HUES64 (cell line): Measurements from ENCODE around the gene IGF2BP3.

ENCODE experiments used
- H3K27ac ChIP-seq: 2 replicates; pipeline ENCODE4 v1.7.0; 2013; ENCODE audit warnings: low read depth, low read length, inconsistent platforms
- H3K27me3 ChIP-seq: 2 replicates; pipeline ENCODE4 v1.6.1; 2013; ENCODE audit warnings: mild to moderate bottlenecking, low read length; ENCODE audit not compliant: insufficient read depth
- H3K36me3 ChIP-seq: 2 replicates; pipeline ENCODE4 v1.6.1; 2013; ENCODE audit warnings: mild to moderate bottlenecking, low read length; ENCODE audit not compliant: insufficient read depth
- H3K4me1 ChIP-seq: 2 replicates; pipeline ENCODE4 v1.6.1; 2013; ENCODE audit warnings: mild to moderate bottlenecking, low read length, moderate library complexity; ENCODE audit not compliant: insufficient read depth
- H3K4me3 ChIP-seq: 2 replicates; pipeline ENCODE4 v1.5.1; 2013; ENCODE audit warnings: mild to moderate bottlenecking, low read length, moderate library complexity
- H3K9ac ChIP-seq: 2 replicates; pipeline ENCODE4 v1.6.1; 2013; ENCODE audit warnings: mild to moderate bottlenecking, low read depth, low read length
- H3K9me3 ChIP-seq: 2 replicates; pipeline ENCODE4 v1.6.1; 2013; ENCODE audit warnings: low read depth, low read length; ENCODE audit not compliant: insufficient read depth
- WGBS: fragments of 150-250, 120-280 bp; methylation state at CpG from one replicate; pipeline ENCODE4 v1.1.7; 2013; ENCODE audit warnings: missing lambda C conversion rate; 5-methylcytosine and 5-hydroxymethylcytosine counted together

The IGF2BP3 gene

GRCh38 chr7:23373151-23374004, 96.9 kb downstream of the IGF2BP3 start:
- Histone ChIP-seq H3K36me3 (peaks cover 34% of the 10 kb centered on the region; the same call in 1 of the 2 replicates), H3K9me3 (no peaks in the 10 kb centered on the region), H3K27me3 (no peaks in the 10 kb centered on the region), H3K9ac (no peak overlapping the region), H3K4me3 (no peak overlapping the region), H3K4me1 (peaks cover 16% of the 10 kb centered on the region; the same call in 1 of the 2 replicates), H3K27ac (no peak overlapping the region)
- 95% methylated on average over 3 of the region's 6 CpGs for WGBS

GRCh38 chr7:23372611-23373010, 97.7 kb downstream of the IGF2BP3 start:
- Histone ChIP-seq H3K4me3 (no peak overlapping the region), H3K27me3 (no peaks in the 10 kb centered on the region), H3K9ac (no peak overlapping the region), H3K36me3 (peaks cover 39% of the 10 kb centered on the region; the same call in 1 of the 2 replicates), H3K9me3 (no peaks in the 10 kb centered on the region), H3K4me1 (peaks cover 16% of the 10 kb centered on the region; the same call in 1 of the 2 replicates), H3K27ac (no peak overlapping the region)
- 94% methylated on average over 4 of the region's 4 CpGs for WGBS

DNA sequence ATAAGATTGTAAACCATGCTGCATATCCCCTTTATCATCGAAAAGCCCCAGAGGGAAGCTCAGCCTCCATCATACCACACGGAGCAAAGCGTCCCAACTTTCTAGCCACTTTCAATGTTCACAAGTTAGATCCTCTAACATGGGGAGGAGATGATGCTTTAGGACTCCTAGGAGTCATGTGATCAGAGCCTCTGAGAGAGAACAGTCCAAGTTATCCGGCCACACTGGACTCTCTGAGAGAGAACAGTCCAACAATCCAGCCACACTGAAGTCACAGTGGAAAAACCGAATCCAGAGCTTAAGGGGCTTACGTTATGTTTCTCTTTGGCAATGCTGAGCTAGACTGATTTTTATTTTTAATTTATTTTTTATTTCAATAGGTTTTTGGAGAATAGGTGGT, 98.6 kb downstream of the IGF2BP3 start:
- H3K4me1 ChIP-seq: peaks cover 16% of the 10 kb centered on the region; the same call in 1 of the 2 replicates
- WGBS: 96% methylated on average over 6 of the region's 6 CpGs

GRCh38 chr7:23369695-23370404, 100.4 kb downstream of the IGF2BP3 start:
- no peak overlapping the region for H3K9ac ChIP-seq
- H3K27ac ChIP-seq: no peak overlapping the region
- no peak overlapping the region for H3K4me3 ChIP-seq

More for the DNA sequence above, 98.6 kb downstream of the IGF2BP3 start:
- Histone ChIP-seq H3K27me3 (no peaks in the 10 kb centered on the region), H3K4me3 (no peak overlapping the region), H3K9ac (no peak overlapping the region), H3K9me3 (no peaks in the 10 kb centered on the region), H3K27ac (no peak overlapping the region), H3K36me3 (peaks cover 43% of the 10 kb centered on the region)

DNA sequence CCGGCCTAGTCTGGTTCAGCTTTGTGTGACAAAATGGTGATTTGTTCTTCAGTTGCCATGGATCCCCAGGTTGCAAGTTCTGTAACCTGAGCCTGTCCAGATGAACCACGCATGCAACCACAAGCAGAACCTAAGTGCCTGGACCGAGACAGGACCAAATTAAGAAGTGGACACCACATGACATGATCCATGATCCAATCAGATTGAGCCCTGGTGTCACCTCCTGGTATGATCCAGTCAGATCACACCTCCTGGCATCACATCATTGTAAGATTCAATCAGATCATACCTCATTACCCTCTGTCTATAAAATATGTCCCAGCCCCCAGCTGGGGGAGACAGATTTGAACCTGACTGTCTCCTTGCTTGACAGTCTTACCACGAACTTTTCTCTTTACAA, 101.2 kb downstream of the IGF2BP3 start:
- WGBS: 90% methylated on average over 4 of the region's 4 CpGs
- H3K4me1 ChIP-seq: peaks cover 14% of the 10 kb centered on the region; the same call in 1 of the 2 replicates
- H3K4me3 ChIP-seq: no peak overlapping the region
- peaks cover 49% of the 10 kb centered on the region for H3K36me3 ChIP-seq
- no peaks in the 10 kb centered on the region for H3K27me3 ChIP-seq
- H3K9me3 ChIP-seq: no peaks in the 10 kb centered on the region
- no peak overlapping the region for H3K9ac ChIP-seq
- H3K27ac ChIP-seq: no peak overlapping the region

More at GRCh38 chr7:23369695-23370404, 100.4 kb downstream of the IGF2BP3 start:
- Histone ChIP-seq H3K27me3 (no peaks in the 10 kb centered on the region), H3K9me3 (no peaks in the 10 kb centered on the region), H3K4me1 (peaks cover 16% of the 10 kb centered on the region; the same call in 1 of the 2 replicates), H3K36me3 (peaks cover 50% of the 10 kb centered on the region)
- 97% methylated on average over 5 of the region's 5 CpGs for WGBS

GRCh38 chr7:23358152-23358674, 112.1 kb downstream of the IGF2BP3 start:
- 97% methylated on average over 2 of the region's 2 CpGs for WGBS
- Histone ChIP-seq H3K9me3 (no peaks in the 10 kb centered on the region), H3K9ac (no peak overlapping the region), H3K27me3 (no peaks in the 10 kb centered on the region), H3K27ac (no peak overlapping the region), H3K36me3 (peaks cover 47% of the 10 kb centered on the region), H3K4me1 (no peaks in the 10 kb centered on the region; the same call in 1 of the 2 replicates), H3K4me3 (no peak overlapping the region)

- H3K36me3 ChIP-seq: peaks cover 43% of the 10 kb centered on the region
- no peak overlapping the region for H3K27ac ChIP-seq
- no peaks in the 10 kb centered on the region for H3K9me3 ChIP-seq
- no peak overlapping the region for H3K9ac ChIP-seq
- H3K4me1 ChIP-seq: peaks cover 4% of the 10 kb centered on the region; the same call in 1 of the 2 replicates
- no peaks in the 10 kb centered on the region for H3K27me3 ChIP-seq
- WGBS: 74% methylated on average over 5 of the region's 6 CpGs
- no peak overlapping the region for H3K4me3 ChIP-seq
Measured at GRCh38 chr7:23357190-23358093, 112.8 kb downstream of the IGF2BP3 start.

DNA sequence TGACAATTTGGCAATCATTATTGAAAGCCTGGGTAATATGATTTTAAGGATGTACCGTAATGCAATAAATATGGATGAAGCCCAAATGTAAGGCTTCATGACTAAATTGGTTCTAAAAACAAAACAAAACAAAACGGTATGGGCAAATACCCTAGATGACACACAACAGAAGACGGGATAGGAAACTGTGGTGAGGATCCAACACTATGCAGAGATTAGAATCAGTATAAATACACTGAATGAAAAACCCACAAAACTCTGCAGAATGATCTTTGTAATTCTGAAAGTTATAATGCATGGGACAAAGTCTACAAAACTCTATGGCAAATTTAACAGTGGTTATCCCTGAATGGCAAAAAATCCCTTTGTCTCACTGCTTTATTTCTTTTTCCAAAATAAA, 113.6 kb downstream of the IGF2BP3 start:
- WGBS: 91% methylated on average over 3 of the region's 3 CpGs
- H3K36me3 ChIP-seq: peaks cover 38% of the 10 kb centered on the region
- no peaks in the 10 kb centered on the region for H3K27me3 ChIP-seq
- H3K4me3 ChIP-seq: no peak overlapping the region
- H3K27ac ChIP-seq: no peak overlapping the region
- H3K9ac ChIP-seq: no peak overlapping the region
- H3K9me3 ChIP-seq: no peaks in the 10 kb centered on the region
- peaks cover 6% of the 10 kb centered on the region; the same call in 1 of the 2 replicates for H3K4me1 ChIP-seq

- Histone ChIP-seq H3K9ac (no peak overlapping the region), H3K27me3 (no peaks in the 10 kb centered on the region), H3K27ac (no peak overlapping the region), H3K4me3 (no peak overlapping the region), H3K9me3 (no peaks in the 10 kb centered on the region), H3K36me3 (peaks cover 33% of the 10 kb centered on the region), H3K4me1 (peaks cover 10% of the 10 kb centered on the region; the same call in 1 of the 2 replicates)
- 96% methylated on average over 3 of the region's 3 CpGs for WGBS
Measured at GRCh38 chr7:23356168-23356567, 114.1 kb downstream of the IGF2BP3 start.

- 91% methylated on average over 4 of the region's 5 CpGs for WGBS
- Histone ChIP-seq H3K27ac (no peak overlapping the region), H3K4me3 (no peak overlapping the region)
Measured at GRCh38 chr7:23353172-23353571, 117.1 kb downstream of the IGF2BP3 start.

More at GRCh38 chr7:23353172-23353571, 117.1 kb downstream of the IGF2BP3 start:
- H3K4me1 ChIP-seq: peaks cover 26% of the 10 kb centered on the region; the same call in 1 of the 2 replicates
- H3K9me3 ChIP-seq: no peaks in the 10 kb centered on the region
- no peak overlapping the region for H3K9ac ChIP-seq
- H3K36me3 ChIP-seq: peaks cover 34% of the 10 kb centered on the region
- no peaks in the 10 kb centered on the region for H3K27me3 ChIP-seq
